HUDEP-2 (cell line): ENCODE results near the gene RBFOX1.

Experiments
- DNase-seq, 76 experiments: peaks; one replicate each; lab custom pipeline; 2025; ENCODE audit not compliant: unreplicated experiment in 76 of 76; lab: John Stamatoyannopoulos, UW

Gene RBFOX1

DNA sequence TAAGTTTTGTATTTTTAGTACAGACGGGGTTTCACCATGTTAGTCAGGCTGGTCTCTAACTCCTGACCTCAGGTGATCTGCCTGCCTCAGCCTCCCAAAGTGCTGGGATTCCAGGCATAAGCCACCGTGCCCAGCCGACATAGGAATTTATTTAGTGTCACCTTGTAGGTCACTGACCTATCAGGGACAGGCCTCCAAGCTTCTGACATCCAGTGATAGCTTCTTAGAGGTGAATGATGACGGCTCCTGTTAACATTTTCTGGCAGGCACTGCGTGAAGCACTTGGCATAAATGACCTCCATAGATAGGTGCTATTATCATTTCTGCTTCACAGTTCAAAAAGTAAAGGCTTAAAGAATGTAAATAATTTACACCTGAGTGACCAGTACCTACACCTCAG lies 71.6 kb downstream of the RBFOX1 start:
- no peak for DNase-seq

DNA sequence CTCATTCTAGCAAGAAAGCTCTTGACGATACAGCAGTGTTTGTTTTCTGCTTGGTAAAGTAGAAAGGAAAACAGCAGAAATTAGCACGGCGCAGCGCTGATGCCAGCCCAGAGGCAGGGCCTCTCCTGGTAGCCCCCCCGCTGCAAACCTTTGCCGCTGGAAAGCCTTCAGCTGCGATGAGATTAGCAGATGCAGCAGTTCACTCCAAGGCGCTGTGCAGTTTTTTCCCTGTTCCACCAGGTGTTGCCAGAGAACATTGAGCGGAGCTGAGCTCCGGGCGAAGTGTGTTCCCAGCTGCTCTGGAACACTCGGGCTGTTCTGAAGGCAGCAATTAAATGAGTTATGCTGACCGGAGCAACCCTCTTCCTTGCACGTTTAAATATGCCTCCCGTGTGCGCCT lies 72.5 kb downstream of the RBFOX1 start:
- no peak for DNase-seq

- no peak for DNase-seq
Observed at GRCh38 chr16:7408700-7409365, 76.2 kb downstream of the RBFOX1 start.

DNA sequence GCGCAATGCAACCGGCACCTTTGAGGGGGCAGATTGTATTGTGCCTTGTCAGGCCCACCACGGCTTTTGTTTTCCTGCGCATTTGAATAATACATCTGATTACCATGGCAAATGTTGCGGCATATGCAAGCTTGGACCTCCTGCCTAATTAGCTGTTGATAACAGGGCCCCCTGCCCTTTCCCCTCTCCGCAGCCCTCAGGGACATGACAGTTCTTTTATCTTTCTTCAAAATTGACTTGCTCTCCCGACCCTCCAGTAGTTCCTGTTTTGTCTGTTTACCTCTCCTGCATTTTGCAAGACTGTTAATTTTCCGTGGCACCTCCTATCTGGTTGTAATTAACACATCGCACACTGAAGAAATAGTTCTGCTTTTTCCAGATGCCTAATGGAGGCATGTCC lies 86.8 kb downstream of the RBFOX1 start:
- DNase-seq, result no peak

- DNase-seq, result no peak
Observed at GRCh38 chr16:7420079-7420478, 87.4 kb downstream of the RBFOX1 start.

DNA sequence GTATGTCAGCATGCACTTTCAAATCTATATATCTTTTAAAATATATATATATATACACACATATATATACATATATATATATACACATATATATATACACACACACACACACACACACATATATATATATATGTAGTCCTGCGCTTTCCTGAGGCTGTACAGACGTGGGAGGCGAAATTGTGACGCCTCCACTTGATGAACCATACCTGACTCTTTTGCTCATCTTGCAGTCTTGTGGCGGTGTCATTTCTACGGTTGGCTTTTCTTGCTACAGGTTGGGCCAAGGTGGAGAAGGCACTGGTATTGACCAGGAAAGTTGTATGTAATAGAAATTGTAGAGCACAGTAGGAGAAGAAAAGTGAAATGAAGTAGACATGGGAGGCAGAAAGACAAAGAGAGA lies 88.2 kb downstream of the RBFOX1 start:
- no peak for DNase-seq

GRCh38 chr16:7421578-7421977 lies 88.9 kb downstream of the RBFOX1 start:
- DNase-seq, result no peak

DNA sequence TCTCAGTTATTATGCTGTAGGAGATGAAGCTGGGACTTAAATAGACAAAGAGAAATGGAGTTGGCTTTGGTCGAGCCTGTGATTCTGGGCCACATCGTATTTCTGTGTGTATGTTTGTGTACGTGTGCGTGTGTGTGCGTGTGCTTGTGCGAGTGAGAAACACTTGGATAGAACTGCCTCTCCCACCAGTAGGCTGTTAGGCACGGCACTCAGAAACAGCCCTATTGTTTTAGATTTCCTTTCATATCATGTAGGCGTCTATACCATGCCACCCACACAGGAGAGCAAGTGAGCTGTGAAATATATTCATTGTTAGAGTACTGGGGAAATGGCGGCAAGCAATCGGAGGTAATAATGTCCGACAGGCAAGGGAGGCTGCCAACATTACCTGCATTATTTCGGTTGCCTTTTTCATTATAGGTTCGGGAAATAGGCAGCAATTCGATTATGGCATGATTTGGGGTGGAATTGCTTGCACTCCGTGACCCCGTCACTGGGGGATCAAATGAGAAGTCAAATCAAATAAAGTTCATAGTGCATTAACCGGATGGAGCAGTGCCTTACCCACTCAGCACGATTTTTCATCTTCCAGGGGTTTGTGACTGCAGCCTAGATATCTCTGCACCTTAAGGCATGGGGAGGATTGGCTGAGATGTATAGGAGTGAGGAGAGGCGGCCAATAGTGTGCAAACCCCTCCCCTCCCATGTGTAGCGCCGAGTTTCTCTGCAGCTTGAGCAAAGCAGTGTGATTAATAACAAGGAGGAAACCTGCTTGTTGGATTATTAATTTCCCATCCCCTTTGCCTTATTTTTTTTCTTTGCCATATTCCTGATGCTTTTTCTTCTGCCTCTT lies 89.6 kb downstream of the RBFOX1 start:
- DNase-seq, result no peak

GRCh38 chr16:7423434-7424044 lies 90.9 kb downstream of the RBFOX1 start:
- DNase-seq, result no peak

DNA sequence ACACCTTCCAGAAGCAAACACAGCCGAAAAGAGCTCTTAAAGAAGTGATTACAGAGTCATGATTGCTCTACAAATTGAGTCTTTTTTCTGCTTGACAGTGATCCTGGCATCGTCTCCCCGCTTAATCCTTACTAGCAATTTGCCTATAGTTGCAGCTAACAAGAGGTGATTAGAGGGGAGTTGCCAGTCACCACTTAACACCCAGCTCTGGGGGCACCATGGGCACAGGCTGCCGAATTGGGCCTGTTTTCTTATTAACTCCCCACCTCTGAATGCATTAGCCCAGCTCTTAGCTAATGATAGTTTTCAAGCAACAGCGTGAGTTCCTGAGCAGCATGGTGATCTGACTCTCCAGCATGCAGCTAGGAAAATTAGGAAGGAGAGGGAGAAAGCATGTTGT lies 93.5 kb downstream of the RBFOX1 start:
- no peak for DNase-seq

- DNase-seq, result no peak
Observed at GRCh38 chr16:7431723-7432122, 99.1 kb downstream of the RBFOX1 start.

- DNase-seq, result no peak
Observed at GRCh38 chr16:7436306-7436705, 103.7 kb downstream of the RBFOX1 start.

DNA sequence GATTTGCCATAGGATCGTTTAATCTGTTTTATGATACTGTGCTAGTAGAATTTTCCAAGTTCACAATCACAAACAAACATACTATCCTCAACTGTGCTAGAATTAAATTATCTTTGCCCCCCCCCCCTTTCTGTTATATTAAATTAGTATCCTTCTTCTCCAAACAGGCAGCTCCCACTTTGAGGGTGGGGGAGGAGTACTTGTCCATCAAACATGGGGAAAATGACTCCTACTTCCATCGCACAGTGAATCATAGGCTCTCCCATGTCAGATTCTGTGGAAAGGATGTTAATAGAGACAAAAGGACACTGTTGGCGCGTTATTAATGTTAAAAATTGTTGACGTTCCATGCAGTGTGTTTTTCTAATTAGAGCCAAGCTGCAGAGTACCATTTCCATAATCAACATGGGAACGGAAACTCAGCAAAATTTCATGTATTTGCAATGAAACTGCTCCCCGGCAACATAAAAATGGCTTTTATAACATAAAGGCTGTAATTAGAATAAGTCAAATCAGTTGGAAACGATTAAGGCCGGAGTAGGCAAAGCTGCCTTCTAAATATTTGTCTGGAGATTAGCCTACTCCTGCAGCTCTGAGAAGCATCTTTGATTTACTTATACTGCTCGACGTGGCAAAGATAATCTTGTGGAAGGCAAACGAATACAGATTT lies 104.6 kb downstream of the RBFOX1 start:
- DNase-seq, result no peak

- DNase-seq, result no peak
Observed at GRCh38 chr16:7437843-7438242, 105.2 kb downstream of the RBFOX1 start.

- no peak for DNase-seq
Observed at GRCh38 chr16:7438601-7439000, 106.0 kb downstream of the RBFOX1 start.

DNA sequence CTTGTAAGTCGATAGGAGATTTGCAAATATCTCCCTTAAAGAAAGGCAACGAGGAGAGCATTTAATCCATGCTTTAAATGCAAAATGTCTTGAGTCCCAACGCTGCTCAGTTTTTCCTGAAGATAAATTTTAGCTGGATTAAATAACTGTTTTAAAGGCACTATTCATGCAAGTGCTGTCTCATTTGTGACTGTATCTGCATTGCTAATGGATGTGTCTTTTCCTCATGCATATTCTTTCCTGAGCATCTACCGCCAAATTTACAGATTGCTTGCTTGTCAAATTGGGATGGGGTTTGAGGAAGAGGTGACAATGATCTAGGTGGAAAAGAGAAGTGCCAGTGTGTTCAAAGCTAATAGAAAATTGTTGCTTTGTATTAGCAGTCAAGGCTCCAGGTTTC lies 106.9 kb downstream of the RBFOX1 start:
- DNase-seq, result no peak

- DNase-seq, result no peak
Observed at GRCh38 chr16:7440886-7441400, 108.3 kb downstream of the RBFOX1 start.

DNA sequence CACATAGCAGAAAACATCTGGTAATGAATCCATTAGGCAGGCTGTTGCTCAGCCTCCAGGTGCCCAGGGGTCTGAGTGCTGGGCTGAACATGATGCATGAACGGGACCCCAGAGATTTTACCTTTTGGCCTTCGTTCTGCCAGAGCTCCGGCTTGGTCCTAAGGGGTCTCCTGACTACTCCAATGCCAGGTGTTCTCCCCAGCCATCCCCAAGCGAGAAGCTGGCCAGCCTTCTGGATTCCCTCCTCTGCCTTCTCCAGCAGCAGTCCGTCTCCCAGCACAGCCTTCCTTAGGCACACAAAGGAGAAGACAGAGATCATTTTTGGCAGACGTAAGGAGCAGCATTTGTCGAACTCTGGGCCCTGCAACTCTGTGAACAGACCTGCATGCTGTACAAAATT lies 109.4 kb downstream of the RBFOX1 start:
- DNase-seq, result no peak

- DNase-seq, result no peak
Observed at GRCh38 chr16:7443142-7443541, 110.5 kb downstream of the RBFOX1 start.

DNA sequence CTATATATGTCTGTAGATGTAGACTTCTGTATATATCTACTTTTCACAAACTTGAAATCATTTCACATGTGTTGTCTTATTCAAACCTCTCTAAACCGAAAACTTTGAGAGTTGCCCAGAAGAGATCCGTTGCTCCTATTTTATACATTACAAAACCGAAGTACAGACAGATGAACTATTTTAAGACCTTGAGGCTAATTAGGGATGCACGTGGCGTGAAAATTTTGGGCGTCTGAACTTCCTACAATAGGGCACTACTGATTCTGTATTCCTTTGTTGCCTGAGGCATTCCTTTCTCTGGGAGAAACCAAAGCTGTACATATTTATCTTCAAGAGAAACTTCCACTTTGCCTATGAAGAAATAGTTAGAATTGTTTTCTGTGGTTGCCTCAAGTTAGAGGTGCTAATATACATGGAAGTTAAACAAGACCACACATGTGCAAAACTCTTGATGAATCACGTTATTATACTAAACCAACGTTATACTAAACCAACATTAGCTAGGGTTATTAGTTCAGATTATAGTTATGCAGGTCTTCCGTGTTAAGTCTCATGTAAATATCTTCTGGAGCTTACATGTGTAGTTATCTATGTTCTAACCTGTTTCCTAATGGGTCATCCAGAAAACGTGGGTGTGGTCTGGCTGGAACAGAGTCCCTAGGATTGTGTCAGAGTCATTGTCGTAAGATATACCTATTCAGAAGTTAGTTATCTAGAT lies 111.2 kb downstream of the RBFOX1 start:
- no peak for DNase-seq
